H4 (cell line): ENCODE measurements around the gene PCARE. TPM values are rescaled to one million over a fixed set of nuclear protein-coding genes. Genes with fewer than 3 reads are reported as not detected.
A peak's percentile ranks its signal among the peaks of the same experiment; 100 is the strongest.
"Not testable (repeated sequence)": the region's sequence is repeated elsewhere in the genome, so short reads cannot be mapped to it uniquely, and the experiment has no call there.

Experiments
- DNase-seq: peaks from one replicate; pipeline ENCODE4 v3.0.0-alpha.2; 2015; ENCODE audit warnings: low spot score
- total RNA-seq: library from RNA; depleted of rRNA; stranded (reverse); fragments of >200 nt; shearing (Covaris generic); gene quantifications from 2 replicates; pipeline ENCODE4 v1.2.3, GENCODE V29; 2014; rRNA removed

The PCARE gene
- not detected in 2 replicates for total RNA-seq

DNA sequence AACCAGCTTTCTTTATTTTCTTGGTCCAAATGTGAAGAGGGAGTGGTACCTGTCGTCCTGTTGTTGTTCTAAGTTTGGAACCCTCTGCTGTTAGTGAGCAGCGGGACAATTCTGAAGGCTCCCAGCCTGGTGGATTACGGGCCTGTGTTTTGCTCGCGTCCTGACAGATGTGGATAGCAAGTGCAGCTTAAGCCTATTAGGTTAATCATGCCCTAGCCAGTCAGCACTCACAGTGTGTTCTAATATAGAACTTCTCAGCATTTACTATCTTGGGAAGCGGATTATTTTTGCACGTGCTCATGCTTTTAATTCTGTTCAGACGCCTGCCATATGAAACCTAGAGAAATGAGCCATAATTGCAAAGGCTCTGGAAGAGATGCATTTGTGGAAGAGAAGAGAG is at the start of gene PCARE:
Gene PCARE, minus strand, starts transcription at position 113 of the 400 bp plus-strand sequence. CDS start 262 bp downstream, outside the sequence.
- no peak for DNase-seq

DNA sequence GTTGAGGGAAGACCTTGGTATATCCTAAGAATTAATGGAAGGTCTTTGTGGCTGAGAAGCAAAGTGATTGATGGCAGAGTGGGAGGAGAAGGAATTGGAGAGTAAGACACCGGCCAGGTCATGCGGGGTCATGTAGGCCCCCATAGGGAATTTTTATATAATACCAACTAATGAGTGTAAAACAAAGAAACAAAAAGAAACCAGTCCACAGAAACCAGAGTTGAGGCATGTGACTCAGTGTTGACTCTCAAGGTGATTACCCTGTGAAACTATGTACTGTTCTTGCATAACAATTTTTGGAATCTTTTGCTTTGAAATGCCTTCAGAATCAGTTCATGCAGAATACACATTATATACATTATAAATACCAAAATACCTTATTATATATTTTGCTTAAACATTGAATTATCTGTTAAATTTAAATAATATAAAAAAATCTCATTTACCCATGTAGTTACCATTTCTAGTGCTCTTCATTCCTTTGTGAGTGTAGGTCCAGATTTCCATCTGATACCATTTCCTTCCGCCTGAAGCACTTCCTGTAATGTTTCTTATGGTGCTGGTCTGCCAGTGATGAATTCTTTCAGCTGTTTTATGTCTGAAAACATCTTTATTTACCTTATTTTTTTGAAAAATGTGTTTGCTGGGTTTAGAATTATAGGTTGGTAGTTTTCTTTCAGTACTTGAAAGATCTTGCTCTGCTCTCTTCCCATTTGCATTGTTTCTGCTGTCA is 49.5 kb upstream of the PCARE start:
- DNase-seq: no peak

DNA sequence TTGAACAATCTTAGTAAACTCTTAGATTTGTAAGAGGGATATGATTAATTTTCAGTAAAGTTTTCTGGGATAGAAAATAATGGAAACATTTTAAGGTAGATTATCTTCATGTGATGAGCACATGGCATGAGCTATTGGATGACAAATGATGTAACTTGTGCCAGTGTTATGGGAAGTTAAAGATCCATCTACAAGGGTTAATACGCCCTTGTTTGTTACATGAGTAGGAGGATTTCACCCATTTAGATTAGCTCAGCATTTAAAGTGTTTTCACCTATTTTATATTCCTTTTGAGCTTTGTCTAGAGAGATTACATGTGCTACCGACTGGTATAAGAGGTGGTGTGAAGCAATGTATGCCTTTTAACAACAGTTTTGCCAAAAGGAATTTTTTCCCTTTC is 46.5 kb upstream of the PCARE start:
- DNase-seq: no peak

DNA sequence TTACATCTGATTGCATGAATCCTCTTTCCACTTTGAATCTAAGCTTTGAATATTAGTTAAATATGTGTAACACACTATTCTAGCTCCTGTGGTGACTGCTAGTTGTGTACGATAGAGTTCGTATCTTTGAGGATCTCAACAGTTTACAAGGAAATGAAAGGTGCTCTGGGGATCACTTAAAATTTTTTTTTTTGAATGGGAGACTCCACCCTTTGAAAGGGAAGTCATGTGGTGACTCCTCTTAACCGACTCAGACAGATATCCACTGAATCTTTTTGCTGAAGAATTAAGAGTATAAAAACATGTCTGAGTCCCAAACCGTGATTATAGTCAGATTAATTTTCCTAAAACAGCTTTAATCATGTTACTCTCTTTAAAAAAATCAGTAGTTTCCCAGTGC is 44.9 kb upstream of the PCARE start:
- DNase-seq: no peak

DNA sequence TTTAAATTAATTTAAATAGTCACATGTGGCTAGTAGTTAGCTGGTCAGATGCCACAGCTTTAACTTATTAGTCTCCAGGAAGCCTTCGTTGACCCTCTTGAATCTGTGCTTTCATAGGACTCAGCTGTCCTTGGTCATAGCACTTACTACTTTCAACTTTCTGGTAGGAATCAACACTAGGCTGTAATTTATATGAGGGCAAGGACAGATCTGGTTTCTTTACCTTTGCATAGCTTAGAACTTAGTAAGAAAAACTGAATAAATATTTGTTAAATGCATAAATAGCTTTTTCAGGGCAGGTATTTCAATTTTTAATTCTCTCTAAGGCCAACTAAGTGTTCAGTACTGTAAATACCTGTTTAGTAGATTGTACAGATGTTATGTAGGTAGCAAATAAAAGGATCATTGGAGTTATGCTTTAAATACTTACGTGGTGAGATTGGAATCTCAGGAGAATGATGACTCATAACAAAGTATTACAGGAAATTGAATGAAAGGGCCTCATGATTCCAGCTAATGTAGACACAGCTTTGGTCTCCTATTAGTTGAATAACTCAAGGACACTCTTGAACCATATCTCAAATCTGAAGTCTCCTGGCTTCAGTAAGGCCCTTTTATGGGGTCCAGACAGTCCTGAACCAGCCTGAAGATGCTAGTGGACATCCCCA is 43.4 kb upstream of the PCARE start:
- DNase-seq: peak; percentile 67

DNA sequence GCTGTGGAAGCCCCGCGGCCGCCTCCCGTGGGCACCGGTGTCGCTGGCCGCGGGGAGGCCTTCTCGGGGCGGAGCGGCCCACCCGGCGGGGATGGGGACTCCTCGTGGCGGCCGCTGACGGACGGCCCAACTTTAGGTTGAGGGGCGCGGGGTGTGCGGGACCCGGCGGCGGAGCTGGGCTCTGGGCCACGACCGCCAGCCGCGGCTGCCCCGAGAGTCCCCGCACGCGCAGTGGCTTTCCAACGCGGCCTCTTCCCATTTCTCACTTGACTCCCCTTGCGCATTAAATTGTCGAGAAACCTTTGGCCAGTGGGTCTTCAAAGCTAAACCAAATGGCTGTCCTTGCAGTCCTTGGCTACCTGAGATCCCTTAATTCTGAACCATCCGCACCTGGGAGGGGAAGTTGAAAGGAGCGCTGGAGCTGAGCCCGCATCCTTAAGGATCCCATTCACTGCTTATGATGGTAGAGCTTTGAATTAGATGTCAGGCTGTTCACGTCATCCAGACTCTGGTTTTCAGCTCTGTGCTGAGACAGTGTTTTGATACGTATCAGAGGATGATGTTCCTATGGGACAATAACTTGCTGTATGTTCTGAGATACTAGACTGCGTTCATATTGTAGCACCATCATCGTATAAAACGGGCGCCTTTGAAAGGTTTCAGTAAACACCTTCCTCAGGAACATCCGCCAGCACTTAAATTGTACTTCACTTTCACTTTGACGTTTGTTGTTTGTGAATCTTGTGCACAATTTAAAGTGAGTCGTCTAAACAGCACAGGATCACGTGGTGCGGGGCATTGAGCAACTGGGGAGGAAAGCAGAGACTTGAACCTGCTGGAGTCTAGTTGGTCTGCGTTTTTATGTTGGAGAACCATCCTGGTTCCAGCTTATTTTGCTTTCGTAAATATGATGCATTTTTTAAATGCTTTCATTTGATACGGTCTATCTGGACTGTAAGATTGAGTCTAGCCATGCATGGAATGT is 41.8 kb upstream of the PCARE start:
- peak; percentile 85 for DNase-seq

DNA sequence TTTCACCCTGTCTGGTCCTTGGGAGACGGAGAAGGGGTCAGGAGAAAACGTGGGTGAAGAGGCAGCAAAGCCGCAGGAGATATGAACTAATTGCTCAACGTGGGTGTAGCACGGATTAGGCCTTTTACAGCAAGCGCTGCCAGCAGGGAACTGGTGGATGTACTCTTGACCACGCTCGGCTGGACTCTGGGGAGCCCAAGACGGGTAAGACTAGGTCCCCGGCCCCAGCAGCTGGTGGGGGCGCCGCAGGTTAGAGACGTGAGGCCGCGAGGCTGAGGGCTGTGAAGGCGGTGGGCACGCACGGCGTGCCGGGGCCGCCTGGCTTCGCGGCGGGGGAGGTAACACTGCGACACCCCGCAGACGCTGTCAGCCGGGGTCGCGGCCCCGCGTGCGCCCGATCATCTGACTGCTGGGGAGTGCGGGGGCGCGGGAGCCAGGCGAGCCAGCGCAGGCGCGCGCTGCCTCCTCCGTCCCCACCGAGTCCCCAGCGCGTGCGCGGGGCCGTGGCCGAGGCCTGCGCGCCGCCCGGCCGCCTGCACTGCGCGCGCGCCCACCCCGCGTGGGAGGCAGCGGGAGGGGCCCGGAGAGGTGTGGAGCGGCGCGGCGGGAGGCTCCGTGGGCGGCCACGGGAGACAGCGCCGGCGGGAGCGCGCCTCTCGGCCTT is 40.8 kb upstream of the PCARE start, which contains the start of gene CLIP4:
Gene CLIP4, plus strand, starts transcription at position 470 of the 664 bp plus-strand sequence. CDS start 5,974 bp downstream, outside the sequence.
- no peak for DNase-seq

DNA sequence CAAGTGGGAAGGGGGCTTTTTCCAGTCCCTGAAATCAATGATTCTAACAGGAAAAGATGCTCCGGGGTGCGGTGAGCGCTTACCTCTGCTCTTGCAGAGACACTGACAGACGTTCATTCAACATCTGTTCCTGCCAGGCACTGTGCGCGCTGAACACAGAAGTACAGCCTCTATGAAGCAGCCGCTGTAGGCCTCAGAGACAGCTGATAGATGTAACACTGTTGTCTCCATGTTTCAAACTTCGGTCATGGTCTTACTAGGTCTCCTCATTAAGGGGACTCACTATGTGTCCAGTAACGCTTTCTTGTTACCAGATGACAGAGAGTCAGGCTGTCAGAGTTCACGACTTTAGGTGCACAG is 40.2 kb upstream of the PCARE start:
- DNase-seq: no peak

DNA sequence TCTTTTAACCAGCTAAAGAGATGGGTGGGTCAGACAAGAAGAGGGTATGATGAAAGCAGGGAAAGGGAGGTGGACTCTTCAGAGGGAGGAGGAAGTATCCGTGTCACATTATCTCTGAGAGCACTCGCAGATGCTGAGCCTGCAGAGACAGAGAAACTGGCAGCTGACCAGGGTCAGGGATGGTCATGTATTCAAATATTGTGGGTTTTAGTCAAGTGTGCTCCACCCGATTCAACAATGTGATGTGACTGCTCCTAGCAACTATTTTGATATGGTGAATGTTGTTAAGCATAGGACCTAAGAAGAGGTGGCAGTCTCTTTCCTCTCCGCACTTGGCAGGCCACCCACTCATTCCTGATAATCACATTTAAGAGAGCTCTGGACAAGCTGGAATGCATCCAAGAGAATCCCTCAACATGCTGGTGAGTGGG is 39.6 kb upstream of the PCARE start:
- DNase-seq: peak; percentile 56

DNA sequence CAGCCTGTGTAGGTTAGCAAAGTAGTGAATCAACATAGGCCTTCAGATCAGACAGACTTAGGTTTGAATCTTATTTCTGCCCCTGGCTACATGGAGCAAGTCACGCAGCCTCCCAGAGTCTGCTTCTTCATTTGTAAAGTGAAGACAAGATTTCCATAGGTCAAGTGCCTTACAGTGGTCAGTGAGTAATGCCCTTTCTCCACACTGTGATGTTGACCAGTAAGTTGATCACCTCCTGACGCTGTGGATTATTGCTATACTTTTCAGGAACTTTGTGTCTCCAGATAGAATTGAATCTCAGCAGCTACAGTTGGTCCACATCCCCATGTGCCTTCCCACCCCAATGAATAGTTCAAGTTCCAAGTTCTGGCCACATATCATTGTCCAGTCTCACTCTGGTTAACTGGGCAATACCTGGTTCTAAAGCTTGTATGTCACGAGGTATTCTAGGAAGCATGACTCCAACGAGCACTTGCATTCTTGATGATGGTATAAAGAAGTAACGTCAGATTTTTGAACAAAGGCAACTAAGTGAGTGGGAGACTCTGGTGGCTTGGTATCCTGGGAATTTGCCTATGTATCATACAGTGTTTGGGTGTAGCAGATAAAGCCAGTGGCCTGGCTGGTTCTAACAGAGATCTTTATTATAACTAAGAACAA is 38.8 kb upstream of the PCARE start:
- no peak for DNase-seq

DNA sequence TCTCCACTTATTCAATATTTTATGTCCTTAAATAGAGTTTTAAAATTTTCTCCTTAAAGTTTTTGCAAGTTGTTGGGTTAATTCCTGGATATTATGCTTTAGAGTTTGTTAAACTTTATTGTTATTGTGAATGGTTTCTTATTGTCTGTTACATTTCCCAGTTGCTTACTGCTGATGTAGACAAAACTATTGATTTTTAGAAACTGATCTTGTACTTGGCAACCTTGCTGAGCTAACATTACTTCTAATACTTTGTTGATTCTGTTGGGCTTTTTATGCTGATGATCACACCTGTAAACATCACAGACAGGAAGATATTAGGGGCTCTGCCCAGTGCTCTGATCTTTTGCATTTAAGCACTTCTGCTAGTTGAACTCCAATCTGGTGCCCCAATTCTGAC is 38.1 kb upstream of the PCARE start:
- no peak for DNase-seq

DNA sequence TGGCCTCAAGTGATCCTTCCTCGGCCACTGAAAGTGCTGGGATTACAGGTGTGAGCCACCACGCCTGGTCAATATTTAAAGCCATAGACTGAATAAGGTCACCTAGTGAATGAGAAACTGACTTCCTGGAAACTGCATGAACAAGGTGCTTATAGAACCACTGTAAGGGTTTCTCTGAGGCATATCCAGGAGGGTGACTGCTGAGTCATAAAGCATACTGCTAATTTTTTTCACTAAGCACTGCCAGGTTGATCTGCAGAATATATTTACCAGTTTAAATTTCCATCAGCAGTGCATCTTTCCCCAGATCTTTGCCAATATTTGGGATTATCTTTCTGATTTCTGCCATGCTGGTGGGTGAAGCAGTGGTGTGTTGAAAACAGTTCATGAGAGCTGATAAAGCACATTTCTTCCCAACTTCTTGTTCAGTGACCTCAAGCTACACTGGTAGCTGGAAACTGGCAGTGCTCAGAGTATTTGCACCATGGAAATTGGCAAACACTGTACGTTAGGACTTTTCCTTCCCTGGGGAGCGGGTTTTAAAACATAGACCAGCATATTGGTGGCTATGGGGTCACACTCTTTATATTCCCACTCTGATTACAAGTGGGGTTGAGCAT is 36.7 kb upstream of the PCARE start:
- DNase-seq: no peak

DNA sequence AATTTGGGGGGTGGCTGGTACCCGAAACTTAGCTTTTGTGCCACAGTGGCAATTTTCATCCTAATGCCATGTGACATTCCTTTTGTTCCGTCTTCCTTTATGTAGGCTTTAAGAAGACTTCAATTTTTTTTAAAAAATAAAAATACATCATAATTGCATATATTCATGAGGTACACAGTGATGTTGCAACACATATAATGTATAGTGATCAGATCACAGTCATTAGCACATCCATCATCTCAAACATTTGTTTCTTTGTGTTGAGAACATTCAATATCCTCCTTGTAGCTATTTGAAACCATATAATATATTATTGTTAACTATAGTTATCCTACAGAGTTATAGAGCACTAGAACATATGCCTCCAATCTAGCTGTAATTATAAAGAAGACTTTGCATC is 34.9 kb upstream of the PCARE start:
- no peak for DNase-seq

DNA sequence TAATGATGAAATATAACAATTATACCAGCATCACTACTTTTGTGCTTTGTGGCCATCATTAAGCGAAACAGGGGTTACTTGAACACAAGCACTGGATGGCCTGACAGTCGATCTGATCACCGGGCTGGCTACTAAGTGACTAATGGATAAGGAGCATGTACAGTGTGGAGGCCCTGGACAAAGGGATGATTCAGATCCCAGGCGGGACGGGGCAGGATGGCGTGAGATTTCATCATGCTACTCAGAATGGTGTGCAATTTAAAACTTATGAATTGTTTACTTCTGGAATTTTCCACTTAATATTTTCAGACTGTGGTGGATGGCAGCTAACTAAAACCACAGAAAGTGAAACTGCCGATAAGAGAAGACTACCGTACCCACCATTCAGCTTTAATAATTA is 33.9 kb upstream of the PCARE start:
- peak; percentile 84 for DNase-seq

DNA sequence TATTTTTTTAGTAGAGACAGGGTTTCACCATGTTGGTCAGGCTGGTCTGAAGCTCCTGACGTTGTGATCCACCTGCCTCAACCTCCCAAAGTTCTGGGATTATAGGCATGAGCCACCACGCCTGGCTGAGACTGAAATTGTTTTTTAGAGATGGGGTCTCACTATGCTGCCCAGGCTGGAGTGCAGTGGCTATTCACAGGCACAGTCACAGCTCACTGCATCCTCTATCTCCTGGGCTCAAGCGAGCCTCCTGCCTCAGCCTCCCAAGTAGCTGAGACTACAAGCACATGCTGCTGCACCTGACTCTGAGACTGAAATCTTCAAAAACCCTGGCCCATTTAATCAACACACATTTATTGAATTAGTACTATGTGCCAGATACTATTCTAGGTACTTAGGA is 33.2 kb upstream of the PCARE start:
- not testable (repeated sequence) for DNase-seq

DNA sequence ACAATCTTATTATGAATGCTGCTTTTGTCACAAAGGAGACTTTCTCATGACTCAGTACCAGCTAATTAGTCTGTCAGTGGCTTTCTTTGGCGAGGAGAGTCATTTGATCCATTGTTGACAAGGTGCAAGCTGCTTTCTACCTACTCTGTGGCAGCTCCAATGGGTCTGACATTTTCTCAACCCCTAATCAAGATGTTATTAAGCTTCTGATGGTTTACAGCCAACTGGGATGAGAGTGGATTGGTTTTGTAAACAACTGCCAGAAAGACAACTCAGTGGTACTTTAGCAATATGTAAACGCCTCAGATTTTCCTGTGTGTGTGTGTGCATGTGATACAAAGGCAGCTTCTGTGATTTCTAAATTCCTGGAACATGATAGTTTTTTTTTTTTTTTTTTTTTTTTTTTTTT is 32.7 kb upstream of the PCARE start:
- peak; percentile 87 for DNase-seq

DNA sequence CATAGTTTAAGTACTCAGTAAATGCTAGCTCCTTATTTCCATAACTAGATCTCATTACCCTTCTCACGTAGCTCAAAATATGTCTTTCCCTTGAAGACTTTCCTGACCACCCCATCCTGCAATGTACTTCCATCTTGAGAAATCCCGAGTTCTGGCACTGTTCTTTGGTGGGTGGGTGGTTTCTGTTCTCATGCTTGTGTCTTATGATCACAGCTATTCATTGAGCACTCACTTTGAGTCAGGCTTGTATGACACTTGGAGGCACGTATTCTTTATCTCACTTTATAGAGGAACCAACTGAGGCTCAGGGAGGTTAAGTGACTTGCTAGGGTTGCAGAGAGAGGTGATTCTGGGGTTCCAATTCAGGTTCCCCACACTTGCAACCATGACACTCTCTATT is 31.9 kb upstream of the PCARE start:
- no peak for DNase-seq

DNA sequence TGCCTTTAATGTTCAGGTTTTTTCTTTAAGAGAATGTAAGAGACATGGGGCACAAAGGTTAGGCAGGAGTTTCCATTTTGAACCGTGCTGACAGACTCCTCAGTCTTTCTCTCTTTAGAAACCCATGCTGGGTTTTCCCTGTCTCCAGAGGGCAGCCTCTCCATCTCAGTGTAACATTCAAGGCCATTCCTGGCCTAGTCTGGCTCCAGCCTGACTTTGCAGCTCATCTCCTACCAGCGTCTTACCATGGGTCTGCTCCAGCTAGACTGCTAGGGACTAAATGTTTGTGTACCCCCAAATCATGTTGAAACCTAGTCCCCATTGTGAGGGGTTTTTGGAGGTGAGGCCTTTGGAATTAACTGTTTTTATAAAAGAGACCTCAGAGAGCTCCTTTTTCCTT is 31.1 kb upstream of the PCARE start:
- no peak for DNase-seq

DNA sequence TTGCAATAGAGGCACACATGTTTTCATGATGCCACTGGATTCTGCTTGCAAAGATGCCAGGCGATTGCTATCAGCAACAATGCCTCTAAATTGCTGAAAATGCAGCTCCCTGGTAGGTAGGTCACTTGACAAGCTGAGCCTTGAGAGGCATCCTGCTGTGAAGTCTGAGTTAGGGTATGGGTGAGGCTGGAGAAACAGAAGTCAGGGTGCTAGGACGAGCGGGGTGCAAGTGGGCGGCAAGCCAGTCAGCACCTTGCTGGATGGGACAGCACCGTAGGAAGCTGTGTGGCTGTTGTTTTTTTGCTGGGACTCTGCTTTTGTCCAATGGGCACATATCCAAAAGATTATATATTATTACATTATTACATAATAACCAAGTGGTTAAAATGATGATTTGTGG is 30.4 kb upstream of the PCARE start:
- no peak for DNase-seq

DNA sequence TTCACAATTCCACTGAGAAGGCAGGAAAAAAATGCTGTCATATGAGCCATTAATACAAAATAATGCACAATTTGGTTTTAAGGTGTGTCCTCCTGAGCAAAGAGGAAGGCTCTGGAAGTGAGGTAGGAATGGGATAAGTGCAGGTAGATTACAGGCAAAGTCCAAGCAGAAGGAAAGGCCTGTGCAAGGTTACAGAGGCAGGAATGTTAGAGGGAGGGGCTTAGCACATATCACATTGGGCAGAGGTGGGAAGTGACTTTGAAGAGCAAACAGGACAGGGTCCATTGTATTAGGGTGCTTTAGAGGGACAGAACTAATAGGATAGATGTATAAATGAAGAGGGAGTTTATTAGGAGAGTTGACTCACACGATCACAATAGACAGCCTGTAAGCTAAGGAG is 26.2 kb upstream of the PCARE start:
- DNase-seq: no peak

DNA sequence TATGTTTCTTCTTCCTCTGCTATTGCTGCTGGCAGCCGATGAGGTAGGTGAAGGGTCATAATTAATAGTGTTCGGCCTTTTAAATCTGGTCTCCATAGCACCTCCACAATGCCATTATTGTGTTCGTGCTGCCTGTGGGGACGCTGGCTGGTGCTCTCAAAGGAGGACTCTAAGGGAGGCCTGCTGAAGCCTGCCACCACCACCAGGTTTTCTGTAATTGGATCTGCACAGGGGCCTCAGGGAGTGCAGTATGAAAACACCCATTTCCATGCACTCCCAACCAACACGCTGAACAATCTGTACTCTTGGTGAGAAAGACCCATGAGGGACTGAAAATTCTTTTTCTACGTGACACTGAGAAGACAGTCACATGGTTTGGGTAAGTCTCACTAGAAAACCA is 23.2 kb upstream of the PCARE start:
- DNase-seq: no peak
